Astrocyte (in vitro differentiated cells and primary cell): ENCODE results near the gene AGXT. TPM values are rescaled to one million over a fixed set of nuclear protein-coding genes. Genes with fewer than 3 reads are reported as not detected.

Source experiments
- DNase-seq: peaks from one replicate; pipeline ENCODE4 v3.0.0-alpha.2; 2010; ENCODE audit warnings: low read depth
- FAIRE-seq: peaks from 2 replicates; lab custom pipeline; 2011; peaks lifted over from hg19 to GRCh38; lab: Jason Lieb, UNC
- H2AFZ ChIP-seq: 2 replicates; pipeline ENCODE4 v1.6.0; 2012; ENCODE audit warnings: low read depth, low read length, inconsistent platforms
- H3K27ac ChIP-seq: 2 replicates; pipeline ENCODE4 v1.5.1; 2011; ENCODE audit warnings: low read depth, low read length, inconsistent platforms
- H3K27me3 ChIP-seq: 2 replicates; pipeline ENCODE4 v1.6.0; 2011; ENCODE audit warnings: low read length, inconsistent platforms; ENCODE audit not compliant: insufficient read depth
- H3K36me3 ChIP-seq: 2 replicates; pipeline ENCODE4 v1.5.1; 2011; ENCODE audit warnings: low read length, inconsistent platforms; ENCODE audit not compliant: insufficient read depth
- H3K4me1 ChIP-seq: 2 replicates; pipeline ENCODE4 v1.5.1; 2011; ENCODE audit warnings: low read length, inconsistent platforms; ENCODE audit not compliant: insufficient read depth
- H3K4me2 ChIP-seq: 2 replicates; pipeline ENCODE4 v1.6.0; 2012; ENCODE audit warnings: low read length, inconsistent platforms
- H3K4me3 ChIP-seq: 2 replicates; pipeline ENCODE4 v1.5.1; 2011; ENCODE audit warnings: low read depth, mild to moderate bottlenecking, low read length, inconsistent platforms; ENCODE audit not compliant: insufficient read depth
- H3K79me2 ChIP-seq: 2 replicates; pipeline ENCODE4 v1.6.0; 2012; ENCODE audit warnings: mild to moderate bottlenecking, low read length, inconsistent platforms; ENCODE audit not compliant: insufficient read depth
- H3K9ac ChIP-seq: 2 replicates; pipeline ENCODE4 v1.6.0; 2012; ENCODE audit warnings: mild to moderate bottlenecking, low read length, inconsistent platforms
- H3K9me3 ChIP-seq: 2 replicates; pipeline ENCODE4 v1.5.1; 2012; ENCODE audit warnings: low read depth, mild to moderate bottlenecking, low read length, inconsistent platforms; ENCODE audit not compliant: insufficient read depth
- H4K20me1 ChIP-seq: 2 replicates; pipeline ENCODE4 v1.6.0; 2012; ENCODE audit warnings: low read length, inconsistent platforms; ENCODE audit not compliant: insufficient read depth
- H3K27ac Mint-ChIP-seq: one replicate; pipeline ENCODE4 v1.8.0; 2021; ENCODE audit warnings: mild to moderate bottlenecking, mixed read lengths; ENCODE audit not compliant: unreplicated experiment
- H3K27me3 Mint-ChIP-seq: one replicate; pipeline ENCODE4 v1.8.0; 2021; ENCODE audit warnings: low read depth, mixed read lengths; ENCODE audit not compliant: unreplicated experiment
- H3K36me3 Mint-ChIP-seq: one replicate; pipeline ENCODE4 v1.8.0; 2021; ENCODE audit warnings: low read depth, mixed read lengths; ENCODE audit not compliant: unreplicated experiment
- H3K4me1 Mint-ChIP-seq: one replicate; pipeline ENCODE4 v1.8.0; 2021; ENCODE audit warnings: low read depth, mixed read lengths; ENCODE audit not compliant: unreplicated experiment
- H3K4me3 Mint-ChIP-seq: one replicate; pipeline ENCODE4 v1.8.0; 2021; ENCODE audit warnings: mild to moderate bottlenecking, moderate library complexity, mixed read lengths; ENCODE audit not compliant: unreplicated experiment
- H3K9me3 Mint-ChIP-seq: one replicate; pipeline ENCODE4 v1.8.0; 2021; ENCODE audit warnings: mild to moderate bottlenecking, mixed read lengths; ENCODE audit not compliant: unreplicated experiment
- EZH2 ChIP-seq: IDR thresholded peaks from 2 replicates; pipeline ENCODE4 v1.6.1; 2012; ENCODE audit warnings: mild to moderate bottlenecking, low read length, inconsistent platforms; ENCODE audit not compliant: insufficient read depth
- total RNA-seq: library from RNA; stranded (reverse); gene quantifications from 2 replicates; pipeline ENCODE4 v1.2.1, GENCODE V29; 2021
- TF ChIP-seq, protein P1 (sequence below): IDR thresholded peaks from 2 replicates; pipeline ENCODE4 v1.5.1; 2011; ENCODE audit warnings: low read depth, mild to moderate bottlenecking, inconsistent platforms, low read length, moderate library complexity; ENCODE audit not compliant: insufficient read depth

The AGXT gene
- total RNA-seq, 1 donor from 2014 or later, result not detected

DNA sequence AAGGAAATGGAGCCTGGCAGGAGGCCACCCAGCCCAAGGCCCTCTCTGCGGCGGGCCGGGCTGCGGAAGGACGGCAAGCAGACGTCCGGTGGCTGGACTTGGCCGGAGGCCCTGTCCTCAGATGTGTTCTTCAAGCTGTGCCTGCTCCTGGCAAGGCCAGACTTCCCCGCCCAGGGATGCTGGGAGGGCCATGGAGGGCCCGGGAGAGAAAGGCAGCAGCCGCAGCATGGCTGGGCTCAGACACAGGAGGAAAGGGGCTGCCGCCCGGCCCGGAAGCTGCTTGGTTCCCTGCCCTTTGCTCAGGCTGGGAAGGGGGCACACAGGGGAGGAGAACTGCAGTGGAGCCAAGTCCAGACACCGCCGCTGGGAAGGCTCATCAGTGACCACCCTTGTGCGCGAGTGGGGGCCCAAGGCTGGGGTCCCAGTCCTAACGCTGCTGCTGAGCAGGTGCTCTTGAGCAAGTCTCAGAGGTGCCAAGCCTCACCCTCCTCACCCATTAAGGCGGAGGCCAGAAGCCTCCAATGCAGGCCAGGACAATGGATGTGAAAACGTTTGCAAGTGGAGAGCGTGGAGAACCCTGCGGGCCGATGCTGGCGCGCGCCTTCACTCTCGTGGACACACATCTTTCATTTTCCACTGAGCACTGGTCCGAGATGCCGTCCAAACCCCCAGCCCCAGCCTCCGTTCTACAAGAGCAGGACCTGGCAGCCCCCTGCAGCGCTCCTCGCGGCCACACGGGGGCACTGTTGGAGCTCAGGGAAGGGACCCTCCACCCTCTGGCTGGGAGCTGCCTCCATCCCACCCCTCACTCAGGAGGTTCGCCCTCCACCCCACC lies 45.4 kb downstream of the AGXT start:
- FAIRE-seq (no peak), DNase-seq (peak; percentile 66)
- Histone ChIP-seq H3K36me3 (no peaks in the 10 kb centered on the region), H3K27me3 (no peaks in the 10 kb centered on the region), H3K4me3 (no peak overlapping the region), H3K27ac (peak overlapping the region; percentile 19), H4K20me1 (no peaks in the 10 kb centered on the region), H3K9me3 (no peaks in the 10 kb centered on the region), H3K79me2 (no peaks in the 10 kb centered on the region), H2AFZ (peak overlapping the region; percentile 71), H3K4me1 (peaks cover 34% of the 10 kb centered on the region), H3K9ac (no peak overlapping the region), H3K4me2 (peak overlapping the region; percentile 57)
- peaks cover 30% of the 10 kb centered on the region for H3K27me3 Mint-ChIP-seq
- H3K4me1 Mint-ChIP-seq, result peaks cover 6% of the 10 kb centered on the region
- H3K9me3 Mint-ChIP-seq, result no peaks in the 10 kb centered on the region
- no peaks in the 10 kb centered on the region for H3K36me3 Mint-ChIP-seq
- H3K4me3 Mint-ChIP-seq, result no peak overlapping the region
- peak; percentile 22 for TF ChIP-seq EZH2
- TF ChIP-seq, protein P1, sequence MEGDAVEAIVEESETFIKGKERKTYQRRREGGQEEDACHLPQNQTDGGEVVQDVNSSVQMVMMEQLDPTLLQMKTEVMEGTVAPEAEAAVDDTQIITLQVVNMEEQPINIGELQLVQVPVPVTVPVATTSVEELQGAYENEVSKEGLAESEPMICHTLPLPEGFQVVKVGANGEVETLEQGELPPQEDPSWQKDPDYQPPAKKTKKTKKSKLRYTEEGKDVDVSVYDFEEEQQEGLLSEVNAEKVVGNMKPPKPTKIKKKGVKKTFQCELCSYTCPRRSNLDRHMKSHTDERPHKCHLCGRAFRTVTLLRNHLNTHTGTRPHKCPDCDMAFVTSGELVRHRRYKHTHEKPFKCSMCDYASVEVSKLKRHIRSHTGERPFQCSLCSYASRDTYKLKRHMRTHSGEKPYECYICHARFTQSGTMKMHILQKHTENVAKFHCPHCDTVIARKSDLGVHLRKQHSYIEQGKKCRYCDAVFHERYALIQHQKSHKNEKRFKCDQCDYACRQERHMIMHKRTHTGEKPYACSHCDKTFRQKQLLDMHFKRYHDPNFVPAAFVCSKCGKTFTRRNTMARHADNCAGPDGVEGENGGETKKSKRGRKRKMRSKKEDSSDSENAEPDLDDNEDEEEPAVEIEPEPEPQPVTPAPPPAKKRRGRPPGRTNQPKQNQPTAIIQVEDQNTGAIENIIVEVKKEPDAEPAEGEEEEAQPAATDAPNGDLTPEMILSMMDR, result peak; percentile 56
- H3K27ac Mint-ChIP-seq, result no peak overlapping the region

DNA sequence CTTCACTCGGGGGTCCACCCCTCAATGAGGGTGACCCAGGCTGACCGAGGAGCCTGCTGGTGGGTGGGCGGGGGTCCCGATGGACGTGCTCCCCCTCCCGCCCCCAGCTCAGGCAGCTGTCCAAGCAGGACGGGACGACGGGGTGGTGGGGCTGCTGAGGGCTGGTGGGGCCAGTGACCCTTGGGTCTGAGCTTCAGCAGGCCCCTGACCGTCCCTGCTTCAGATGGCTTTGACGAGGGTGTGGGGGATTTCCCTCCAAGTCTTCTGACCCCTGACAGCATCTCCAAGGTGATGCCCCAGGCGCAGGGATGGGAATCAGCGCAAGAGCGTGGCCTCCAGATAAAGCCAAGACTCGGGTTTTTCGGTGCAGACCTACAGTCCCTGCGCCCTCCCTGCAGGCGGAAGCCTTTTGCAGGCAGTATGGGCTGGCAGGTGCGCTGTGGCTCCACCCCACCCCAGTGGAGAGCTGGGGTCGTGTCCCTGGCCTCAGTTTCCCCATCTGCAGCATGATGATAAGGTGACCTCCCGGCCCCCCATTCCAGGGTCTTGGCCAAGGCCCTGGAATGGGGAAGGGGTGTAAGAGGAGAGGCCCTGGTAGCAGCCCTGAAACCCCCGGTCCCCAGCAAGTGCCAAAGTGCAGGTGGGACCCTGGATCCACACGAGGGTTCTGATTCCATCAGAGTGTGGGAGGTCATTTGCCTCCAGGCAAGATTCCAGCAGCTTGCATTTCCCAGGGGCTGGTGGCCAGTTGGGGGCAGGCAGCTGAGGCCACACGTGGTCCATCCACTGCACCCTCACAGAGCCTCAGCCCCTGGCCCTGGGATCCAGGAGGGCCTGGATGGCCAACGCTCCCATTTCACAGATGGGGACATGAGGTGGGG lies 46.3 kb downstream of the AGXT start:
- H3K4me1 ChIP-seq, result peaks cover 34% of the 10 kb centered on the region
- H2AFZ ChIP-seq, result no peak overlapping the region
- no peaks in the 10 kb centered on the region for H3K79me2 ChIP-seq
- no peaks in the 10 kb centered on the region for H3K36me3 Mint-ChIP-seq
- H3K27me3 Mint-ChIP-seq, result peaks cover 29% of the 10 kb centered on the region
- H3K9me3 ChIP-seq, result no peaks in the 10 kb centered on the region
- no peaks in the 10 kb centered on the region for H3K36me3 ChIP-seq
- no peak overlapping the region for H3K4me2 ChIP-seq
- no peaks in the 10 kb centered on the region for H3K27me3 ChIP-seq
- H4K20me1 ChIP-seq, result no peaks in the 10 kb centered on the region
- H3K27ac ChIP-seq, result no peak overlapping the region
- H3K9ac ChIP-seq, result no peak overlapping the region
- FAIRE-seq (no peak), DNase-seq (no peak)
- no peak overlapping the region for H3K4me3 Mint-ChIP-seq
- no peaks in the 10 kb centered on the region for H3K9me3 Mint-ChIP-seq
- H3K4me3 ChIP-seq, result no peak overlapping the region
- H3K4me1 Mint-ChIP-seq, result peaks cover 6% of the 10 kb centered on the region
- TF ChIP-seq, protein P1, result no peak
- no peak for TF ChIP-seq EZH2
- H3K27ac Mint-ChIP-seq, result no peak overlapping the region
